GM18526 (cell line): Measurements from ENCODE around the gene TRIM54.

Experiments used
- POLR2A ChIP-seq: IDR thresholded peaks from 3 replicates; pipeline ENCODE4 v1.6.1; 2011; ENCODE audit not compliant: insufficient read length; ENCODE audit errors: extremely low read depth

The TRIM54 gene, protein sequence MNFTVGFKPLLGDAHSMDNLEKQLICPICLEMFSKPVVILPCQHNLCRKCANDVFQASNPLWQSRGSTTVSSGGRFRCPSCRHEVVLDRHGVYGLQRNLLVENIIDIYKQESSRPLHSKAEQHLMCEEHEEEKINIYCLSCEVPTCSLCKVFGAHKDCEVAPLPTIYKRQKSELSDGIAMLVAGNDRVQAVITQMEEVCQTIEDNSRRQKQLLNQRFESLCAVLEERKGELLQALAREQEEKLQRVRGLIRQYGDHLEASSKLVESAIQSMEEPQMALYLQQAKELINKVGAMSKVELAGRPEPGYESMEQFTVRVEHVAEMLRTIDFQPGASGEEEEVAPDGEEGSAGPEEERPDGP

GRCh38 chr2:27281855-27282559 is at the start of gene TRIM54:
TRIM54 (plus strand) TSS chr2:27282429; CDS start chr2:27282732, 303 bp downstream.
- TF ChIP-seq POLR2A = no peak

- TF ChIP-seq POLR2A = no peak
Measured at GRCh38 chr2:27233341-27233740, 48.9 kb upstream of the TRIM54 start.

DNA sequence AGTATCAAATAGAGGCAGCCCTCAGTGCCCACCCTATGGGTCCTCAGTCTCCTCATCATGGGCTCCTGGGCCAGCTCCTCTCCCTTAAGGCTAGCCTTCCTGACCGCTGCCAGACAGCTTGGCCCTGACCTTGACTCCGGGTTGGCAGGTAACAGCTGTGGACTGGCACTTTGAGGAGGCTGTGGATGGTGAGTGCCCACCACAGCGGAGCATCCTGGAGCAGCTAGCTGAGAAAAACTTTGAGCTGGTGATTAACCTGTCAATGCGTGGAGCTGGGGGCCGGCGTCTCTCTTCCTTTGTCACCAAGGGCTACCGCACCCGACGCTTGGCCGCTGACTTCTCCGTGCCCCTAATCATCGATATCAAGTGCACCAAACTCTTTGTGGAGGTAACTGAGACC is 46.1 kb upstream of the TRIM54 start:
- TF ChIP-seq POLR2A = no peak

GRCh38 chr2:27236626-27237025 is 45.6 kb upstream of the TRIM54 start:
- no peak for TF ChIP-seq POLR2A

GRCh38 chr2:27237341-27237945 is 44.8 kb upstream of the TRIM54 start:
- TF ChIP-seq POLR2A = no peak

GRCh38 chr2:27238976-27239375 is 43.3 kb upstream of the TRIM54 start:
- no peak for TF ChIP-seq POLR2A

GRCh38 chr2:27240406-27240805 is 41.8 kb upstream of the TRIM54 start:
- no peak for TF ChIP-seq POLR2A

GRCh38 chr2:27241761-27242613 is 40.2 kb upstream of the TRIM54 start:
- TF ChIP-seq POLR2A = no peak

DNA sequence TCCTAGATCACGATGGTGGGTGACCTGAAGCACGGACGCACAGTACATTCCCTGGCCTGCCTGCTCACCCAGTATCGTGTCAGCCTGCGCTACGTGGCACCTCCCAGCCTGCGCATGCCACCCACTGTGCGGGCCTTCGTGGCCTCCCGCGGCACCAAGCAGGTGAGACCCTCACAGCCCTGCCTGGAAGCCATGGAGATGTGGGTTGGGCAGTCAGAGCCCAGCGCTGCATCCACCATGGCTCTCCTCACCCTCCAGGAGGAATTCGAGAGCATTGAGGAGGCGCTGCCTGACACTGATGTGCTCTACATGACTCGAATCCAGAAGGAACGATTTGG is 39.6 kb upstream of the TRIM54 start:
- no peak for TF ChIP-seq POLR2A

DNA sequence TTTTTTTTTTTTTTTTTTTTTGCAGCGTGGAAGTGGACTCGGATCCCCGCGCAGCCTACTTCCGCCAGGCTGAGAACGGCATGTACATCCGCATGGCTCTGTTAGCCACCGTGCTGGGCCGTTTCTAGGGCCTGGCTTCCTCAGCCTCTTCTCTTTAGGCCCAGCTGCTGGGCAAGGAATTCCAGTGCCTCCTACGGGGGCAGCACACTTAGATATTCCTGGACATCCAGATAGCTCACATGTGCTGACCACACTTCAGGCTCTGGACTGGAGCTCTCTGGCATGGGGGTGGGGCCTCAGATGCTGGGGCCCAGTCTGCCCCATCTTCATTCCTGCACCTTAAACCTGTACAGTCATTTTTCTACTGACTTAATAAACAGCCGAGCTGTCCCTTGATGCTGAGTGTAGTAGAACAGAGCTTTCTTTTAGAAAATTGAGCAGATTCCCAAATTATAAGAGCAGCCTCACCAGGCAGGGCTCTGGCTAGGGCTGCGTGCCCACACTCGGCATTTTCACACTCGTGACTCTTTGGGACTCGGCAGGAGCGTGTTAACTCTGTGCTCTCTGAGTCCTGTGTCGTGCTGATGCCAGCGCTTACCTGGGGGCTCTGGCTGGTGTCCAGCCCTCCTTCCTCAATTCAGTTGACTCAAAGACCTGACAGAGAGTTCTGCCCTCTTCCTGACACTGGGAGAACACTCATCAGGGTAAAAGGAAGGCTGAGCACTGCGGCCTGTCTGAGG is 38.7 kb upstream of the TRIM54 start:
- no peak for TF ChIP-seq POLR2A

- TF ChIP-seq POLR2A = no peak
Measured at GRCh38 chr2:27245116-27245515, 37.1 kb upstream of the TRIM54 start.

DNA sequence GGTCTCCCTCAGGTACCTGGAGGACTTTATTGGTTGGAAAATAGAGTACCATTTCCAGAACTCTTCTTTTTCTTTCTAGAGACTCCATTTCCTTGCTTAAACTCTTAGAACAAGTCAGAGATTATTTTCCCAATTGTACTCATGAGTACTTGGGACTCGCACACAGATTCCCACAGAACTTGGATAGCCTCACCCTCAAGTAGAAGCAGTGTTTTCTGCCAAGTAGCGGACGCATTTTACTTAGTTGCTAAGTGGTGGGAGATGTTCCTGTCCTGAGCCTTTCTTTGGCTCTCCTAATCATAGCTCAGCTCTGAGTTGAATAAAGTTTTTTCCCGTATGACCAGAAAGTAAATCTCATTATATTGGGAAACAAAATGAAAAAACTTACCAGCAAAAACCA is 36.6 kb upstream of the TRIM54 start:
- no peak for TF ChIP-seq POLR2A

DNA sequence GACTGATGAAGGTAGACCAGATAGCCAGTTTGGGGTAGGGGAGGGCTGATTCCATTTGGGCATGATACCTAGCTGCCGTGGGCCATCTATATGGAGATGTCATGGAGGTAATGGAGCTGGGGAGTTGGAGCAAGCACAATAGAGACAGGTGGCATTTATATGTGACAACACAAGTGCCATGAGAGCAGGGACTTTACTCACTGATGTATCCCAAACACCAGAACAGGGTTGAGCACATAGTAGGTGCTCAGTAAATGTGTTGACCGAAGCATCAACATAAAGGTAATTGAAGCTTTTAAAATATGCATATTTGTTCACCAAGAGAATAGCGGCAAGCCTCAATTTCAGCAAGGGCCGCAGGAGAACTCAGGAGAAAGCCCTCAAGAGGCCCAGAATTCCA is 34.3 kb upstream of the TRIM54 start:
- no peak for TF ChIP-seq POLR2A

GRCh38 chr2:27249159-27249890 is 32.9 kb upstream of the TRIM54 start:
- no peak for TF ChIP-seq POLR2A
